ENCODE data around the gene NTM. TPM values are rescaled to one million over a fixed set of nuclear protein-coding genes. Genes with fewer than 3 reads are reported as not detected.
"Not testable (repeated sequence)": the region's sequence is repeated elsewhere in the genome, so short reads cannot be mapped to it uniquely, and the experiment has no call there.

Gene NTM
- total RNA-seq, 4 donors from 2014 or later = 0.40 to 3.1 (median 2.1) TPM; not detected in 1

DNA sequence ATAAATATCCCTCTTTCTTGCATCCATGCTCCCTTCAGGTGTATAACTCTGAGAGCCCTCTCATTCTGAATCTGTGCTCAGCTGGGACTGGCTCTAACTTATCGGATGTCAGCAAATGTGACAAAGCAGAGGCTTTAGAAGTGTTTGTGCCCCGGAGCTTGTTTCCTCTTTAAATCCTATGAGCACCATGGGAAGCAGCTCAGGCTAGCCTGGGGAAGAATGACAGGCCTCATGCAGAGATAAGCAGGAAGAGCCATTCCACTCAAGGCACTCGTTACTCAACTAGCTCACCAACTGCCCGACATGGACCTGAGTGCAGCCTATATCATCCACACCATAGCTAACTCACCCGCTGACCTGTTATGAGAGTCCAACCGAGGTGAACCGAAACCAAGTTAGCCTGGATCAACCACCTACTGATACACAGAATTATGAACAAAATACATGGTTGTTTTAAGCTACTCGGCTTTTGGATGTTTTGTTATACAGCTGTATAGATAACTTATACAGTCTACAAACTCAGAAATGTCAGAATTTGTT, 990.7 kb downstream of the NTM start:
- Histone ChIP-seq H3K27ac (no peak overlapping the region), H3K9me3 (no peaks in the 10 kb centered on the region), H3K36me3 (no peaks in the 10 kb centered on the region), H3K4me3 (no peak overlapping the region), H3K27me3 (no peaks in the 10 kb centered on the region), H3K4me1 (no peaks in the 10 kb centered on the region)
- in situ Hi-C loops (cut with MboI; ENCODE audit: low pct_ligation_motif_present in 1 of 4, low pct_unique_long_range_greater_than_20kb in 1 of 4, low sequenced_read_pairs in 3 of 4) = no loop called here
- intact Hi-C loops (cut with DNase I; ENCODE audit: low total_unique reads) = no loop called here
- no peak for TF ChIP-seq EP300 (IDR thresholded peaks at IDR 0.05; ENCODE audit: low read depth)
- TF ChIP-seq POLR2AphosphoS5 (IDR thresholded peaks at IDR 0.05) = no peak
- TF ChIP-seq, protein P1, sequence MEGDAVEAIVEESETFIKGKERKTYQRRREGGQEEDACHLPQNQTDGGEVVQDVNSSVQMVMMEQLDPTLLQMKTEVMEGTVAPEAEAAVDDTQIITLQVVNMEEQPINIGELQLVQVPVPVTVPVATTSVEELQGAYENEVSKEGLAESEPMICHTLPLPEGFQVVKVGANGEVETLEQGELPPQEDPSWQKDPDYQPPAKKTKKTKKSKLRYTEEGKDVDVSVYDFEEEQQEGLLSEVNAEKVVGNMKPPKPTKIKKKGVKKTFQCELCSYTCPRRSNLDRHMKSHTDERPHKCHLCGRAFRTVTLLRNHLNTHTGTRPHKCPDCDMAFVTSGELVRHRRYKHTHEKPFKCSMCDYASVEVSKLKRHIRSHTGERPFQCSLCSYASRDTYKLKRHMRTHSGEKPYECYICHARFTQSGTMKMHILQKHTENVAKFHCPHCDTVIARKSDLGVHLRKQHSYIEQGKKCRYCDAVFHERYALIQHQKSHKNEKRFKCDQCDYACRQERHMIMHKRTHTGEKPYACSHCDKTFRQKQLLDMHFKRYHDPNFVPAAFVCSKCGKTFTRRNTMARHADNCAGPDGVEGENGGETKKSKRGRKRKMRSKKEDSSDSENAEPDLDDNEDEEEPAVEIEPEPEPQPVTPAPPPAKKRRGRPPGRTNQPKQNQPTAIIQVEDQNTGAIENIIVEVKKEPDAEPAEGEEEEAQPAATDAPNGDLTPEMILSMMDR (IDR thresholded peaks at IDR 0.05) = no peak
- no peak for TF ChIP-seq POLR2A (IDR thresholded peaks at IDR 0.05)
- WGBS, 2 donors (ENCODE audit: low coverage in 1 of 2) = 67 to 80% methylated on average over 1 to 8 of the region's 8 CpGs
- no peak for DNase-seq

DNA sequence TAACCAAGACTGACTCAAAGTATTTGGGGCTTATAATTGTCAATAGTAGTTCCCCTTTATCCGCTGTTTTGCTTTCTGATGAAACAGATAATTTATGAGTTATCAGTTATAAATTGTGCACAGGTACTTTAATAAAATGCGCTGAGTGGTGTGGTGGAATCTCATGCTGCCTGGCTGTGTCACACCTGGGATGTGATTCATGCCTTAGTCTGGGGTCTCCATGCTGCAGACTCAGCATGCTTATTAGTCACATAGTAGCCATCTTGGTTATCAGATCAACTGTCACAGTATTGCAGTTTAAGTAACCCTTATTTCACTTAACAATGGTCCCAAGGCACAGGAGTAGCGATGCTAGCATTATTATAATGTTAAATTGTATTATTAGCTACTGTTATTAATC, 995.2 kb downstream of the NTM start:
- H3K36me3 ChIP-seq = no peaks in the 10 kb centered on the region
- H3K4me3 ChIP-seq = no peak overlapping the region
- H3K4me1 ChIP-seq = no peaks in the 10 kb centered on the region
- in situ Hi-C loops (cut with MboI; ENCODE audit: low pct_ligation_motif_present in 1 of 4, low pct_unique_long_range_greater_than_20kb in 1 of 4, low sequenced_read_pairs in 3 of 4) = no loop called here
- 85 to 93% methylated on average over 3 of the region's 3 CpGs for WGBS, 2 donors (ENCODE audit: low coverage in 1 of 2)
- no peak for DNase-seq
- no peaks in the 10 kb centered on the region for H3K9me3 ChIP-seq
- no peaks in the 10 kb centered on the region for H3K27me3 ChIP-seq
- TF ChIP-seq, protein P1 (IDR thresholded peaks at IDR 0.05) = no peak
- TF ChIP-seq EP300 (IDR thresholded peaks at IDR 0.05; ENCODE audit: low read depth) (no peak), POLR2AphosphoS5 (IDR thresholded peaks at IDR 0.05) (no peak), POLR2A (IDR thresholded peaks at IDR 0.05) (no peak)
- no peak overlapping the region for H3K27ac ChIP-seq
- intact Hi-C loops (cut with DNase I; ENCODE audit: low total_unique reads) = no loop called here

DNA sequence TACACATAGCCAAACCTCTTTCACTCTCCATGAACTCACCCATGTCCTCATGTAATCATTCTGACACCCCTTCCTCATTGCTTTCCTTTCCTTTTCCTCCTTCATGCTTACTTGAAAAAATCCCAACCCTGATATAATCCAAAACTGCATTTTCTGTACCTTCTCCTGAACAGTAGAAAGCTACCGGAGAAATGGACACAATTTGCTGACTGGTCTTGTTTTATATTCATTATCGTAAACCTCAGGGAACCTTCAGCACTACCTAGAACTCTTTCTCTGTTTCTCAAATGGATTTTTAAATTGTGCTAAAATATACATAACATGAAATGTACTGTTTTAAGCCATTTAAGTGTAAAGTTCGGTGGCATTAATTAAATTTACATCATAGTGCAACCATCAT, 996.9 kb downstream of the NTM start:
- H3K4me3 ChIP-seq = no peak overlapping the region
- intact Hi-C loops (cut with DNase I; ENCODE audit: low total_unique reads) = no loop called here
- H3K4me1 ChIP-seq = no peaks in the 10 kb centered on the region
- H3K27me3 ChIP-seq = no peaks in the 10 kb centered on the region
- TF ChIP-seq POLR2A (IDR thresholded peaks at IDR 0.05) = no peak
- TF ChIP-seq, protein P1 (IDR thresholded peaks at IDR 0.05) = no peak
- no peak for TF ChIP-seq EP300 (IDR thresholded peaks at IDR 0.05; ENCODE audit: low read depth)
- no peak for TF ChIP-seq POLR2AphosphoS5 (IDR thresholded peaks at IDR 0.05)
- H3K9me3 ChIP-seq = no peaks in the 10 kb centered on the region
- no peak overlapping the region for H3K27ac ChIP-seq
- no peaks in the 10 kb centered on the region for H3K36me3 ChIP-seq
- DNase-seq = no peak
- WGBS, 2 donors (ENCODE audit: low coverage in 1 of 2) = 84 to 100% methylated on average over 3 of the region's 3 CpGs
- in situ Hi-C loops (cut with MboI; ENCODE audit: low pct_ligation_motif_present in 1 of 4, low pct_unique_long_range_greater_than_20kb in 1 of 4, low sequenced_read_pairs in 3 of 4) = no loop called here

DNA sequence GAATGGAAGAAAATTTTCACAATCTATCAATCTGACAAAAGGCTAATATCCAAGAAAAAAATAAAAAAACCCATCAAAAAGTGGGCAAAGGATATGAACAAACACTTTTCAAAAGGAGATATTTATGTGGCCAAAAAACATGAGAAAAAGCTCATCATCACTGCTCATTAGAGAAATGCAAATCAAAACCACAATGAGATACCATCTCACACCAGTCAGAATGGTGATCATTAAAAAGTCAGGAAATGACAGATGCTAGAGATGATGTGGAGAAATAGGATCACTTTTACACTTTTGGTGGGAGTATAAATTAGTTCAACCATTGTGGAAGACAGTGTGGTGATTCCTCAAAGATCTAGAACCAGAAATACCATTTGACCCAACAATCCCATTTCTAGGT, 999.7 kb downstream of the NTM start:
- intact Hi-C loops (cut with DNase I; ENCODE audit: low total_unique reads); H3K27me3 ChIP-seq; H3K4me3 ChIP-seq; H3K9me3 ChIP-seq; DNase-seq; H3K4me1 ChIP-seq; H3K27ac ChIP-seq; H3K36me3 ChIP-seq; in situ Hi-C loops (cut with MboI; ENCODE audit: low pct_ligation_motif_present in 1 of 4, low pct_unique_long_range_greater_than_20kb in 1 of 4, low sequenced_read_pairs in 3 of 4): not testable (repeated sequence)

DNA sequence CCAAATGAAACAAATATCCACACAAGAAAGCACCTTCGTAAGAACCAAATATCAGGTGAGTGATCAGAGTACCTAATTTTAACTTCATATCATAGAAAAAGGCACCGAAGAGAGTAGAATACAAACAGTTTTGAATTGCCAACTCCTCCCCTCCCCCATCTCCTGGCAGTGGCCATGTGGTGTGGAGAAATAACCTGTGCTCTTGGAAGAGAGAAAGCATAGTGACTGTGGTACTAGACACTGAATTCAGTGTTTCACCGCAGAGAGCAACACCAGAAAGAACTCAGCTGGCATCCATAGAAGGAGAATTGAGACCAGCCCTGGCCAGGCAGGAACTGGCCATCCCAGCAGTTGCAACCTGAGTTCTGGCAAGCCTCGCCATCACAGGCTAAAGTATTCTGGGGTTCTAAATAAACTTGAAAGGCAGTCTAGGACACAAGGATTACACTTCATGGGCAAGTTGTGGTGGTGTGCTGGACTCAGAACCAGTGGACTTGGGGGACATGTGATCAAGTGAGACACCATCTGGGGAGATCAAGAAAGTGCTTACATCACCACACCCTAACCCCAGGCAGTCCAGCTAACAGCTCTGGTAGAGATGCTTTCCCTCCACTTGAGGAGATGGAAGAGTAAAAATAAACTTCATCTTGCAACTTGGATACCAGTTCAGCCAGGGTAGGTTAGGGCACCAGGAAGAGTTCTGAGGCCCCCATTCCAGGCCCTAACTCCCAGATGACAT, 1003.2 kb downstream of the NTM start:
- intact Hi-C loops (cut with DNase I; ENCODE audit: low total_unique reads) = no loop called here

More for the DNA sequence above, 1003.2 kb downstream of the NTM start:
- Histone ChIP-seq H3K4me3 (no peak overlapping the region), H3K27ac (no peak overlapping the region), H3K4me1 (no peaks in the 10 kb centered on the region), H3K36me3 (no peaks in the 10 kb centered on the region), H3K9me3 (no peaks in the 10 kb centered on the region), H3K27me3 (no peaks in the 10 kb centered on the region)
- DNase-seq = no peak
- no peak for TF ChIP-seq EP300 (IDR thresholded peaks at IDR 0.05; ENCODE audit: low read depth)
- TF ChIP-seq, protein P1 (IDR thresholded peaks at IDR 0.05) = no peak
- no peak for TF ChIP-seq POLR2AphosphoS5 (IDR thresholded peaks at IDR 0.05)
- no peak for TF ChIP-seq POLR2A (IDR thresholded peaks at IDR 0.05)
- WGBS, 2 donors (ENCODE audit: low coverage in 1 of 2) = 84 to 92% methylated on average over 4 of the region's 4 CpGs
- in situ Hi-C loops (cut with MboI; ENCODE audit: low pct_ligation_motif_present in 1 of 4, low pct_unique_long_range_greater_than_20kb in 1 of 4, low sequenced_read_pairs in 3 of 4) = no loop called here

All from transverse colon (tissue), 4 donors.